Bronchial epithelial cell (primary cell): ENCODE measurements around the gene CARMIL1. TPM values are rescaled to one million over a fixed set of nuclear protein-coding genes. Genes with fewer than 3 reads are reported as not detected.

Source experiments
- DNase-seq: peaks from one replicate; pipeline ENCODE4 v3.0.0-alpha.2; 2010; ENCODE audit warnings: low read depth
- FAIRE-seq: peaks from 2 replicates; lab custom pipeline; 2011; peaks lifted over from hg19 to GRCh38; lab: Jason Lieb, UNC
- H3K27me3 ChIP-seq: 2 replicates; pipeline ENCODE4 v1.5.1; 2011; ENCODE audit warnings: low read length; ENCODE audit not compliant: control insufficient read depth, insufficient read depth
- H3K36me3 ChIP-seq: 2 replicates; pipeline ENCODE4 v1.5.1; 2011; ENCODE audit warnings: low read length; ENCODE audit not compliant: control insufficient read depth, insufficient read depth
- H3K4me3 ChIP-seq: 2 replicates; pipeline ENCODE4 v1.5.1; 2011; ENCODE audit warnings: mild to moderate bottlenecking, low read depth, low read length, control low read depth
- CTCF ChIP-seq: IDR thresholded peaks from 2 replicates; pipeline ENCODE4 v1.5.1; 2011; ENCODE audit warnings: mild to moderate bottlenecking, moderate library complexity, low read length, control low read depth, inconsistent platforms; ENCODE audit not compliant: insufficient read depth, severe bottlenecking
- total RNA-seq: library from RNA; depleted of rRNA; stranded (reverse); fragments of >200 nt; gene quantifications from 2 replicates; pipeline ENCODE4 v1.2.1, GENCODE V29; 2014

Gene CARMIL1
- total RNA-seq, 1 donor from 2014 or later: 12.1 TPM

GRCh38 chr6:25614052-25614451 is 334.9 kb downstream of the CARMIL1 start:
- TF ChIP-seq CTCF: no peak
- FAIRE-seq: no peak
- H3K36me3 ChIP-seq: peaks cover 2% of the 10 kb centered on the region
- no peak for DNase-seq
- H3K27me3 ChIP-seq: no peaks in the 10 kb centered on the region
- H3K4me3 ChIP-seq: no peak overlapping the region

- no peaks in the 10 kb centered on the region for H3K27me3 ChIP-seq
- no peak overlapping the region for H3K4me3 ChIP-seq
- FAIRE-seq (no peak), DNase-seq (no peak)
- peaks cover 2% of the 10 kb centered on the region for H3K36me3 ChIP-seq
- no peak for TF ChIP-seq CTCF
These were observed 336.3 kb downstream of the CARMIL1 start for GRCh38 chr6:25615471-25615870.

GRCh38 chr6:25617997-25618396 is 338.8 kb downstream of the CARMIL1 start:
- TF ChIP-seq CTCF: no peak
- DNase-seq (no peak), FAIRE-seq (no peak)
- H3K4me3 ChIP-seq: no peak overlapping the region
- H3K27me3 ChIP-seq: no peaks in the 10 kb centered on the region
- no peaks in the 10 kb centered on the region for H3K36me3 ChIP-seq

- DNase-seq: no peak
- Histone ChIP-seq H3K36me3 (no peaks in the 10 kb centered on the region), H3K4me3 (no peak overlapping the region), H3K27me3 (no peaks in the 10 kb centered on the region)
- TF ChIP-seq CTCF: no peak
- FAIRE-seq: no peak
These were observed 340.0 kb downstream of the CARMIL1 start for GRCh38 chr6:25619217-25619616.

- H3K4me3 ChIP-seq: no peak overlapping the region
- DNase-seq: no peak
- H3K36me3 ChIP-seq: no peaks in the 10 kb centered on the region
- FAIRE-seq: no peak
- H3K27me3 ChIP-seq: no peaks in the 10 kb centered on the region
- TF ChIP-seq CTCF: no peak
These were observed 341.2 kb downstream of the CARMIL1 start for GRCh38 chr6:25620391-25620790.

GRCh38 chr6:25623065-25623464 is 343.9 kb downstream of the CARMIL1 start:
- DNase-seq (no peak), FAIRE-seq (no peak)
- Histone ChIP-seq H3K36me3 (no peaks in the 10 kb centered on the region), H3K27me3 (no peaks in the 10 kb centered on the region), H3K4me3 (no peak overlapping the region)
- TF ChIP-seq CTCF: no peak
